CD1c-positive myeloid dendritic cell (primary cell): ENCODE data around the gene MYO9B.

Experiments used
- DNase-seq: peaks from one replicate; pipeline ENCODE4 v3.0.0-alpha.2; 2016; ENCODE audit errors: extremely low spot score

Gene MYO9B

DNA sequence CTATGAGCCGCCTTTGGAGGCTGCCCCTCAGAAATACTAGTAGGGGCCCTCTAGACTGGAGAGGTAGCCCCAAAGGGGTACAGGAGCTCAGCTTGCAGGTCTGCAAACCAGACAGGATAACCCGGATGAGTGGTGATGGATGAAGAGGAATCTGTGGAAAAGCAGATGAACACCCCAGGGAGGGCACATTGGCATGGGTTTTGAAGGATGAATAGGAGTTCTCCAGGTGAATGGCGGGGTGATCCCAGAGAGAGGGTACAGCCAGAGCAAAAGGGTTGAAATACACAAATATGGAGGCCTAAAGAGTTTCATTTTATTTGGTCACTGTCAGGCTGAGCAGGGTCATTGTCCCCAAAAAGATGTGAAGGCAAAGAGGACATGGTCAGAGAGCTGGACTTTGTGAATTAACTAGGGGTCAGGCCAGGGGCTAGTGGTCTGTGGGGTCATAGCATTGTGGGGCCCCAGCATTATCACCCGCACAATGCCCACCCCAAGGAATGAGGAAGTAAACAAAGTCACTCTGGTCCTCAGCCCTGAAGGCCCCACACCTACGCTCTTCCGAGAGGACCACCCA is 165.3 kb downstream of the MYO9B start:
- DNase-seq: no peak

GRCh38 chr19:17242431-17243208 is 167.0 kb downstream of the MYO9B start:
- DNase-seq: no peak

GRCh38 chr19:17243211-17243829 is 167.7 kb downstream of the MYO9B start:
- DNase-seq: no peak

DNA sequence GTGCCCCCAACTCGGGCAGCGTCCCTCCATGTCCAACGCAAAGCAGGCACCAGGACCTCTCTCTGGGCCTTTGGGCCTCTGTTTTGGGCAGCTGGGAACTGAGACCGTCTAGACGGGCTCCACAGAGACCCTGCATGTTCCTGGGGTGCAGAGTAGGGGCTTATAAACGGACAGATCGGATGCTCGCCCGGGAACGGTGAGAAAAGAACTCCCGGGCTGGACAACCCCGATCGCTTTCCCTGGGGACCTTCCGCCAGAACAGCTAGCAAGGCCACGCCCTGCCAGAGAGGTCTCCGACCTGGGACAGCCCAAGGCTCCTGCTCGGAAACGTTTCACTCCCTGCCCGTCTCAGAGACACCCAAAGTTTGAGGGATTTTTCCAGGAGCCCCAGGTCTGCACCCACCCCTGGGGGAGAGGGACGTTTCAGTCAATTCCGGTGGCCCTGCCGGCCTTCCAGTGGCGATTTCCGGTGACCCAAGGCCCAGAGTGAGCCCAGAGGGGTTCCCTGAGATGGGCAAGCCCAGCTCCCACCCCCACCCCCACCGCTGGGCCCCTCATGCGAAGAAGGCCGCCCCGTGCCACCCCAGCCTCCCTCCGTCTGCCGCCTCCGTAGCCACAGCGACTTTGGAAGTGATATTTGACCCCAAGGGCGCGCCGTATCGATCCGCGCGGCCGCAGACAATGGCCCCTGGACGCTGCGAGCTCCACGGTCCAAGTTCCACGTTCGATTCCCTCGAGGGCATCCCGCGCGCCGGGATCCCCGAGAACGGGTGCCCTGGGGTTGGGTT is 168.4 kb downstream of the MYO9B start:
- no peak for DNase-seq

DNA sequence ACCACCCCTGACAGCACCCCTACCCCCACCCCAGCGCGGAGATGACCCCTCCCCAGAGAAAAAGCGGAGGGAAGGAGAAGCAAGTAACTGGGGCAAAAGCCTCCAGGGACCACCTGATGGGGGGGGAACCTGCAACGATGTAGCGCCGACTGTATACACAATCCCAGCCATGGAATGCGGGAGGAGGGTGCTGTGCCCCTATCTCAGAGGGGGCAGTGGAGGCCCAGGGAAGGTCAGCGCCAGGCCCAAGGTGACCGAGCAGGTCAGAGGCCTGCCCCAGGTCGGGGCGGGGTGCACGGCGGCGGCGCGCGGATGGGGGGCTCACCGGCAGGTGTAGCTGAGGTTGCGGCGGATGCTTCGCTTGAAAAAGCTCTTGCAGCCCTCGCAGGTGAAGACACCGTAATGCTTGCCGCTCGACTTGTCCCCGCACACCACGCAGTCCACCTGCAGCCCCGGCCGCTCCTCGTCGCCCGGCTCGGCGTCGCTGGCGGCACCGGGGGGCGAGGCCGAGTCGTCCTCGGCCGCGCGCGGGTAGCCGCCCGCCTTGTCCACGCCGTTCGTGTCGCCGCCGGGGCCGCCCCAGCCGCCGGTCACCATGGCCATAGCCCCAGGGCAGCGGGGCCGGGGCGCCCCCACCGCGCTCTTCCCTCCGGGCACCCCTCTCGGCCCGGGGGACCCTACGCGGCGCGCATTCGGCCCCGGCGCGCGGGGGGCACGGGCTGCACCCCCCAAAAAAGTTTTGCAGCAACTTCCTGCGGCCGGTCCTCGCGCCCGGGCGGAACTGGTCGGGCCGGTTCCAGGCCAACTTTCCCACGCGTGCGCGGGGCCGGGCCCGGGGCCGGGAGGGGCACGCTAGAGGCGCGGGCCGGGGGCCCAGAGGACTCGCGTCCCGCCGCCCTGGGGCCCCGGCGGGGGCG is 169.3 kb downstream of the MYO9B start:
- peak; percentile 32 for DNase-seq

DNA sequence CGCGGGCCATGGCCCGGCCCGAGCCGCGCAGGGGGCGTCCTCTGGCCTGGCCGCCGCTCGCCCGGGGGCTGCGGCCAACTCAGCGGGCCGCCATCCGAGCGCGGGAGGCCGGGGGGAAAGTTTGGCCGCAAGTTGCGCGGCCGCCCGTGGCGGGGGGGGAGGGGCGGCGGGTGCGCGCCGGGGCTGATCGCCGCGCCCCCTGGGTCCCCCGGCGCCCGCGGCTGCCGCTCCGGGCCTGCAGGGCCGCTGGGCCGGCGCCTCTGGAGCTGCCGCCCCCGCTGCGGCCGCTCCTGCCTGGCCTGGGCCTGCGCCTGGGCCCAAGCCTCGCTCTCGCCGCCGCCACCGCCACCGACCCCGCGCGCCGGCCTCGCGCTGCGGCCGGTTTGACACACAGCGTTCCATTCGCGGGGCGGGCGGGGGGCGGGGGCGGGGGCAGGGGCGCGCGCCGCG is 170.0 kb downstream of the MYO9B start, which contains the start of gene NR2F6:
TSS of gene NR2F6 (minus strand) at position 385 of the 450 bp plus-strand sequence. CDS start 699 bp downstream, outside the sequence.
- DNase-seq: peak; percentile 81

DNA sequence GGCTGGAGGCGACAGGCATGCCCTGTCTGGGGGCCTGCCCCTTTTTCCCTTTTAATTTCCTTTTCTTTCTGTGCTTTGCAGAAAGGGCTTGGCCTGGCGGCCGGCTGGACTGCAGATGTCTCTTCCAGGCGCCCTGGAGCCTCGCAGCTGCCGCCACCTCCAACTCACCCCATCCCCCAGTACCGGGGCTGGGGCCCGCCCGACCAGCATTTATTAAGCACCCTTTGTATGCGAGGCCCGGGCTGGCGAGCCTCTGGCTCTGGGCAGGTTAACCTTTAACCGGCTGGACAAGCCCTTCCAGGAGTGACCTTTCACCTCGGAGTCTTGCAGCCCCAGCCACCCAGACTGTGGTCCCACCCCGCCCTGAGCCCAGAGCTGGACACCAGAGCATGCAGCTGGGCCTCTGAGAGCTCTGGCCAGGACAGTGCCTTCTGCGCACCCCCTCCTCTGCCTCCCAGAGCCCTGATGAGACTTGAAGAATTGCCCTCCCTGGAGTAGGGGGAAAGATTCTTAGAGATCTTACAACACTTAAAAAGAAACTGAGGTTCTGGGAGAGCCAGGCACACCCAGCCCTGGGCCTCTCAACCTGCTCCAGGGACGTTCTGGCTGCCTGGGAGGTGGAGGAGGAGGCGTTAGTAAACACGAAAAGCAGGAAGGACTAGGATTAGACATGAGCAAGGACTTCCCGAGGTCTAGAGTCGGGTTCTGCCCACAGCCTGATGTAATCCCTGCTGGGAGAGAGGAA is 171.3 kb downstream of the MYO9B start:
- DNase-seq: peak; percentile 34

DNA sequence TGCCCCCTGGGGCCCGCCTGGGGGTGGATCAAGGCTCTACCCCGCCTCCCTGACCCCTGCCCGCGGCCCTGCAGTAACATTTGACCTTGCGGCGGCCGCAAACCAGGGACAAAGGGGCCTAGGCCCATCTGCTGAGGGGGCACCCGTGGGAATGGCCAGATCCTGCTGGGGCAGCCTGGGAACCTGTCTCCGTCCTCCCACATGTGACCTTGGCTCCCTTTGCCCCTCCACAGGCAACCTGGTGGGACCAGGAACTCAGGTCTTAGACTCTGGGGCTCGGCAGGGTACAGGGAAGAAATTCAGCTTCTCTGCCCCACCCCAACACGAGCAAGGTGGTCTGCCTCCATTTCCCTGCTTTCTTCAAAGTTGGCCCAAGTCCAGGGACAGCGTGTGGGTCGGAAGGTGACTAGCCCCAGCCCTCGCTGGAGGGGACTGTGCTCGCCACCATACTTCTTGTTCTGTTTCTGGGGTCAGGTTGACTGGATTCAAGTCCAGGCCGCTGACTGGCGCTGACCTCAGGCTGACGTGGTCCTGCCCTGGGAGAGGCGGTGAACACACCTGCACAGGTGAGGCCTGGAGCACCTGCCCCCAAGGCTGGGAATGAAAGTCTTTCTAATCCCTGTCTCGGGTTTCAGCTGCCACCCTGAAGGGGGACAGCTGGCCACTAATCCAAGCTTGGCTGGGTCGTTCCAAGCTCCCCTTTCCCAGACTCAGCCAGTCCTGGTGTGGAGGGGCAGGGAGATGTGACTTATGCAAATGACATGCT is 172.6 kb downstream of the MYO9B start:
- no peak for DNase-seq

DNA sequence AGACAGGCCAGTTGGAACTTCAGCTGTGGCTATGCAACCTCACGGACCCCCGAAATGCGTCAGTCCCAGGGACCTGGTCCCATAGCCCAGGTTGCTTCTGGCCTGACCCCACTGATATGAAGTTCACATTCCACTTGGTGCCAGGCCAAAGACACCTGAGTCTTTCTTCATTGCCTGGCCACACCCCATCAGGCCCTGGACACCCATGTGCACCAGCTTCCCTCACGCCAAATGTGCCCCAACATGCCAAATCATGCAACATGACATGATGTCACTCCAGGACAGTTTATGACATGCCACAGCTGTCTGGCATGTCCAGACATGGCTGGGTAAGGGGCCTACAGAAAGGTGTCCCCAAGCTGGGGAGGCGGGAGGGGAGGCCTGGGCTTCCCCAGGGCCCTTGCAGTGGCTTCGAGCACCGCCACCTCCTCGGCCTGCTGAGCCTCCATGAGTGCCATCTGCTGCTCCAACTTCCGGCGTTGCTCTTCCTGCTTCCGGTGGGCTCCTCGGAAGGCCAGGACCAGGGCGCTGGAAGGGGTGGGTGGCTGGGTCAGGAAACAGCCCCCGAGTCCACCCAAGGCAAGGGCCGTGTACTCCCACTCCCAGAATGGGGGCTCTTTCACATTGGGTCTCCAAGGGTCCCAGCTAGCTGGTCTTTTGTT is 174.4 kb downstream of the MYO9B start:
- DNase-seq: no peak

DNA sequence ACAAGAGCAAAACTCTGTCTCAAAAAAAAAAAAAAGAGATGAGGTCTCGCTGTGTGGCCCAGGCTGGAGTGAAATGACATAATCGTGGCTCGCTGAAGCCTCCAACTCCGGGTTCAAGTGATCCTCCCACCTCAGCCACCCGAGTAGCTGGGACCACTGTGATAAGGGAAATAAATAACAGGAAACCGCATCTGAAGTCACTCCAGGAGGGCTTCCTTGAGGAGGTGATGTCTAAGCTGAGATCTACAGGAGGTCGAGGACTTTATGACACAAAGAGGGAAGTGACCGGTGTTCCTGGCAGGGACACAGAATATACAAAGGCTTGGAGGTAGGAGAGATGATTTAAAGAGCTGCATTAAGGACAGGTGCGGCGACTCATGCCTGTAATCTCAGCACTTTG is 179.1 kb downstream of the MYO9B start:
- DNase-seq: no peak

DNA sequence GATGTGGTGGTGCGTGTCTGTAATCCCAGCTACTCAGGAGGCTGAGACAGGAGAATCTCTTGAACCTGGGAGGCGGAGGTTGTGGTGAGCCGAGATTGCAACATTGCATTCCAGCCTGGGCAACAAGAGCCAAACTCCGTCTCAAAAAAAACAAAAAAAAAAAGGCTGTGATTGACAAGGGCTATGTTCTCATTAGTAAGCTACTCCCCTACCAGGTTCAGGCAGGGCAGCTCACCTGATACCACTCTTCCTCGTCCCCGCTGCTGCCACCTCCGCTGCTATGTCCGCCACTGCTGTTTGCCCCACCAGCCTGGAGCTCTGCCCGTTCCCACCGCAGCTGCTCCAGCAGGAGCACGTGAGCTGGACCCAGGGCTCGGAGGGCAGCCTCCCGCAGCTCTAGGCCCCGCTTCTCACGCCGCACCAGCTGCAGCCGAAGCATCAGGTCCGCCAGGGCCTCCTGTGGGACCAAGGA is 179.6 kb downstream of the MYO9B start:
- no peak for DNase-seq

- DNase-seq: no peak
Observed at GRCh38 chr19:17256130-17256529, 180.6 kb downstream of the MYO9B start.

- no peak for DNase-seq
Observed at GRCh38 chr19:17259118-17259780, 183.7 kb downstream of the MYO9B start.

DNA sequence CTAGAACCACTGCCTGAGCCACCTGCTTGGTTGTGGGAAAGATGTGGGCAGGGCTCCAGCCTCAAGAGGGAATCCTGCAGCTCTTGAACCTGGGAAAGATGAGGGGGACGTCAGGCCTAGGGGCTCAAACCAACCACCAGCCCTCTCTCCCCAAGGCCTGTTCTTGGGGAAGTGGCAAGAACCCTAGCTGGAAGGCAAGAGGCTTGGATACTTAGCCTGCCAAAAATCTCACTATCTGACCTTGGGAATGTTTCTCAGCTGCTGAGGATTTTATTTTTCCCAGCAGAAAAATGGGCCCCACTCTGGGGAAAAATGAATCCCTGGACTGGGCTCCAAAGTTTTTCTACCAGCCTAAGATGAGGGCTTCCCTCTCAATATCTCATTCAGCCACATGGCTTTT is 184.4 kb downstream of the MYO9B start:
- no peak for DNase-seq

- DNase-seq: peak; percentile 91
Observed at GRCh38 chr19:17260842-17261325, 185.3 kb downstream of the MYO9B start.

- no peak for DNase-seq
Observed at GRCh38 chr19:17262557-17262956, 187.0 kb downstream of the MYO9B start.
